GM18499 (cell line): ENCODE data around the gene FGD5.

ENCODE experiments used
- ATAC-seq: cut with Tn5 transposase; IDR thresholded peaks from one replicate; pipeline ENCODE4 v1.9.1; 2021; ENCODE audit warnings: moderate number of reproducible peaks; ENCODE audit not compliant: insufficient read depth, unreplicated experiment

FGD5 gene

DNA sequence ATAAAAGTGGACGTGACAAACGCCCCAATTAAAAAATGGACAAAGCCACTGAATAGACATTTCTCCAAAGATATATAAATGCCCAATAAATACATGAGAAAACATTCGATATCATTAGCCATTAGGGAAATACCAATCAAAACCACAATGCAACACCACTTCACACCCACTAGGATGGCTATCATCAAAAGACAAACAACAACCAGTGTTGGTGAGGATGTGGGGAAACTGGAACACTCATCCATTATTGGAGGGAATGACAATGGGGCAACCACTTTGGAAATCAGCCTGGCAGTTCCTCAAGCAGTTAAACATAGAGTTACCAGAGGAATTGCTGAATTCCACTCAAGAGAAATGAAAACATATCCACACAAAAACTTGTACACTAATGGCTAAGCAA is 32.4 kb upstream of the FGD5 start:
- no peak for ATAC-seq

DNA sequence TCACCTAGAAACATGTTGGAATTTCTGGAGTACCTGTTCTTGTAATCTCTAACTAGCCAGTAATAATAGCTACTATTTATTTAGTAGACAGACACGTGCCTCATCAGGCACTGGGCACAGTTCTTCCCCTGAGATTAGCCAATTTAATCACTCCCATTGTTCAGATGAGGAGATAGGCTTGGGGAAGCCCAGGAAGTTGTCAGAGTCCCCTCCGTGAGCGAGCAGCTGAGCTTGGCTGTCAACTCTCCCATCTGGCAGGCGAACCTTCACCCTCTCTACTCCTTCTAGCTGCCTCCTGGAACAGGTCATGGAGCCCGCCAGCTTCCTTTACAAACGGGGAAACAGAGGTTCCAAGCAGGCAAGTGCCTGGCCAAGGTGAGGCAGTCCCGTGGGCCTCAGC is 31.1 kb upstream of the FGD5 start:
- no peak for ATAC-seq

GRCh38 chr3:14788644-14789043 is 30.1 kb upstream of the FGD5 start:
- no peak for ATAC-seq

- ATAC-seq, result no peak
These were observed 29.5 kb upstream of the FGD5 start for GRCh38 chr3:14789221-14789620.

DNA sequence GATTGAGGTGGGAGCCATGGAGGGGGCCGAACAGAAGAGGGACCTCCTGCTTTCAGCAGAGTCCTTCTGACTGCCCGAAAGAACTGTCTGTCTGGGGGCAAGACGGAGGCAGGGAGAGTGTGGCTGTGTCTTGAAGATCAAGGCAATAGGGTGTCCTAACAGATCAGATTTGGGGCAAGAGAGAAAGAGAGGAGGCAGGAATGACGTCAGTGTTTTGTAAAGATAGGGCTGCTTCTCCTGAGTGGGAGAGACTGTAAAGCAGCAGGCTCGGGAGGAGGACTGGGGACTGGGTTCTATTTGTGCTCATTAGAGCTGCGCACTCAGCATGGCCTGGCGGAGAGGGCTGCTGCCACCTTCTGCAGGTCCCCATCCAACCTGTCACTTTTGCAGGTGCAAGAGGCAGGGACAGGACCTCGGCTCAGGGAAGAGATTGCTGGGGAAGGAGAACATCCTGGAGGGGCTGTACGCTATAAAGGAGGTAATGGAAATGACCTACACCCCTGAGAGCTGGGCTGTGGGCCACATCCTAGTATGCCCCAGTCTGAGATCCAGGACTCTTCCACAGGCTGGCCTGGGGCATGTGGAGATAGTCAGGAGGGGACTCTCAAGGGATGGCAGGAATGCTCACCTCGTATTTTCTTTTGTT is 29.0 kb upstream of the FGD5 start:
- no peak for ATAC-seq

DNA sequence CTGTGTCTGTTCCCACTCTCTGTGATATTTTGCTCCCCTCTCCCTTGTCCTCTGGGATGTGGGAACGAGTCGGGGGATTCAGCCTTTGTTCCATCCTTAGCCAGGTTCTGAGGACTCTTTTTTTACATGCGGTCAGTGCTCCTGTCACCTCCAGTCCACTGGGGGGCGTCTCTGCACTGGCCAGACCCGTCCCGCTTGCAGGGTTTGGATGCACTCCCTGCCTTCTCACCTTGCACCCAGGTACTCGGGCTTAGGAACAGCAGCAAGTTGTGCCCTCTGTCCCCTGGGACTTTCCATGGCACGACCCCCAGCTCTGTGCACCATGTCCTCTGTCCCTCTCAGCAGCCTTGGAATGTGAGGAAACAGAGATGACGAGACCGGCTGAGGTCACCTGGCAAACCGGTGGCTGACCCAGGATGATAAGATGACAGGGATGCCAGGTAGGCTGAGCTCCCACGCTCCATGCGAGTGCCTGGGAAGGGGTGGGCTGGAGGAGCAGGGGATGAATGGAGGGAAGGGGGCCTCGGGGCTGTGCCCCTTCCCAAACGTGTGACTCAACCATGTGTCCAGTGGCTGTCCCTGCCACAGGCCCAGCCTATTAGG is 27.3 kb upstream of the FGD5 start:
- ATAC-seq, result no peak

DNA sequence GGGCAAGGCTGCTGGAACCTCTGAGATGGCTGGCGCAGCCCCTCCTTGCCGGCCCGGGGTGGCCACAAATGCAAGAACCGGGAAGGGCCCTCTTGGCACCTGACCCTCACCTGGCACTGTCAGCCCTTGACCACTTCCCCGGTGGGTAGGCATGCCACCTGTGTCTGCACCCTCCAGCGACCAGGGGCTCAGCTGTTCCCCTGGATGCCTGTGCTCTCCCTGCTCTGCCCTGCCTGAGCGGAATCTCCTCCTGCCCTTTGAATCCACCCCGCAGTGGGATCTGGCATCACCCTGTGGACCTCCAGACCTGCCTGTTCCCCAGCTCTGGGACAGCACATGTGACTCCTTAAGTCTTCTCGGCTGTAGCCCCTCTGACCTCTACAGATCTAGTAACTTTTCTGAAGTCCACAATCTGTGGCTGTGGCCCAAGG is 26.1 kb upstream of the FGD5 start:
- ATAC-seq, result no peak

DNA sequence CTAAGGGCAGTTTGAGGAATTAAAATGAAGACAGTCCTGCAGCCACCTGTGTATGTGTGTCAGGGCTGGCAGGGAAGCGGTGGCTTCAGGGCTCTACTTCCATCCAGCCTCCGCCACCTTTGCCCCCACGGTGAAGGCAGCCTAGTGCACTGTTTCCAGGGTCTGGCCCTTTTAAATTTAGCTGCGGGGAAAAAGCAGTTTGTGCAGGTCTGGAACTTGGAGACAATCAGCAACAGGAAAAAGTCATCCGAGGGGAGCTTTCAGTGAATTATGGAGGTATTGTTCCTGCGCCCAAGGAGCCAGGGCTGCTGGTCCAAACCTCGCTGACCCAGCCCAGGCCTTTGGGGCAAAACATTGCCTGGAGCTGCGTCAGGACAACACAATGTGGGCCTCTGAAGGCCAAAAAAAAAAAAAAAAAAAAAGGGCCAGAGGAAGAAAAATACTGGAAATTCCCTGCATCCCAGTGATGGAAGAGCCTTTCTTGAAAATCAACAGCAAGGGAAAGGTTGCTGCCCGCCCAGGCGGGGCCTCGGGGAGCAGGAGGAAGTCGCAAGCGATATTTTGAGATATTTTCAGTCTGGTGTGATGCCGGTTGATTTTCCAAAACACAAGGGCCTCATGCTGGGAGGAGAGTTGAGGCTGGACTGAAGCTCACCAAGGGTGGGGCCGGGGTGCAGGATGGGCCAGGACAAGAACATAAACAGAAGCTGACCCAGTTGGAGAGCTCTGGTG is 25.5 kb upstream of the FGD5 start:
- no peak for ATAC-seq

DNA sequence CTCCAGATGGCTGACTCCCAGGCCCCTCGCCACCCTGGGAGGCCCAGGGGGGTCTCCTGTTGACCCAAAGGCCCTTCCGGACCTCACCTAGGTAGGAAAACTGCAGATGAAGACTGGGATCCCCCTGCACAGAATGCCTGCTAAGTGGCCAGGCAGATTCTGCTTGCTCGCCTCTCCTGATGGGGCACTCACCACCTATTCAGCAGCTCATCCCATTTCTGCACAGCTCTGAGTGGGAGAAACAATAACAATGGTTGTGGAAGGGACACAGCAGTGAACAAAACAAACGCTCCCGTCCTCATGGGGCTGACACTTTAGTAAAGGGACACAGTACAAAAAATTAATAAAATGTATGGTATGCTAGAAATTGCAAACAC is 24.9 kb upstream of the FGD5 start:
- no peak for ATAC-seq

DNA sequence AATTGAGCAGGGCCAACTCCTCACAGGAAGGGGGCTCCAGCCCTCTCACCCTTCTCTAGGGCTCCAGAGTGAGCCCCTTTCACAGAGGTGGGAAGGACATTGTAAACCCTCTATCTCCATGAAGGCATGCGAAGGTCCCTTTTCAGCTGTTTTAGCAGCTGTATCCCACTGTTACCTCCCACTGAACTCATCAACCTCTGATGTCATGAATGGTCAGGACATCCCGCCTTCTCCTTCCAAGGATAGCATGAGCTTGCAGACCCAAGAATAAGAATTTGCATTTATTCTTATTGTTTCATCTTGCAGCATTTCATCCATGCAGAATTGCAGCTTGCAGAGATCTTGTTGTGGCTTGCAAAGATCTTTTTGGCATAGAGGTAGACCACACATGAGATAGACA is 24.3 kb upstream of the FGD5 start:
- ATAC-seq, result no peak

GRCh38 chr3:14795996-14796395 is 22.8 kb upstream of the FGD5 start:
- no peak for ATAC-seq

DNA sequence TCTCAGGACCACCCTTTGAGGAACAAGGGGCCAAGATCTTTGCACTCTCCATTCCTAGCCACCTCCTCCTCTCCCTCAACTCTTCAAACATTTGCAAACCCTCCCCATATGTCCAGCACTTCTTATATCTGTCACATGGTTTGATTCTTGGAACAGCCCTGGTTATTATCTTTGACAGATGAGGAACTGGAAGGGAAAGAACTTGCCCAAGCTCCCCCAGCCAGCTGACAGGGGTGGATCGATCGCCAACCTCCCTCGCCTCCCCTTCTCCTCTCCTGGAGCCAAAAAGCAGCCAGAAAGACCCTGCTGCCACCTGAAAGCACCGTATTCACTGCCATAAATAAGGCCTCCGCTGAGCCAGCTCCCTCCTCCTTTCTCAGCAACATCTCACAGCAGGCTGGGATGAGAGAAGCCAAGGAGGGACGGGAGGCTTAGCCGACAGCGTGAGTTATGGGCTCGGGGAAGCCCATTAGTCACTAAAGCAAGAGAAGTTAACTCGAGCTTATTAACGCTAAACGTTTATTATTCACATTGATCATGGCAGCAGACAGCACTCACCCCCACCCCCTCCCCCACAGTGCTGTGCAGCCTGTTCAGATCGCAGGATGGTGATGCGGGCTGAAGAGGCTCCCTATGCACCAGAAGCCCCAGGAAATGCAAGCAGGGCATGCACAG is 22.2 kb upstream of the FGD5 start:
- ATAC-seq, result no peak

- ATAC-seq, result no peak
These were observed 21.0 kb upstream of the FGD5 start for GRCh38 chr3:14797731-14798130.

DNA sequence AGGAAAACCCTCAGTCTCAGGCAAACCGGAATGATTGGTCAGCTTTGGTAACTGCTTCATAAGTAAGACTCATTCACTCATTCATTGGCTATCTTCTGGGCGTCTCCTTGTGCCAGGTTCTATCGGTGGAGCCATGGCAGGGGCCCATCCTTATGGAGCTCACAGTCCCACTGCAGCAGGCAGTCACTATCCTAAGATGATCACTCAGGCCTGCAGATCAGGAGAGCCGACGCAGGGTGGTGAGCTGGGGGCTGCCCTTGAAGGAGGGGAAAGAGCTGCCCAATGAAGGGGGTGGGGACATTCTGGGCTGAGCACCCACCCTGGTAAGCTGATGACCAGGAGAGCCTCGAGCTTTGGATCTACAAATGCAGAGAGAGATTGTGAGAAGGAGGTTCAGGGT is 20.5 kb upstream of the FGD5 start:
- ATAC-seq, result no peak

- ATAC-seq, result no peak
These were observed 19.6 kb upstream of the FGD5 start for GRCh38 chr3:14799146-14799545.

DNA sequence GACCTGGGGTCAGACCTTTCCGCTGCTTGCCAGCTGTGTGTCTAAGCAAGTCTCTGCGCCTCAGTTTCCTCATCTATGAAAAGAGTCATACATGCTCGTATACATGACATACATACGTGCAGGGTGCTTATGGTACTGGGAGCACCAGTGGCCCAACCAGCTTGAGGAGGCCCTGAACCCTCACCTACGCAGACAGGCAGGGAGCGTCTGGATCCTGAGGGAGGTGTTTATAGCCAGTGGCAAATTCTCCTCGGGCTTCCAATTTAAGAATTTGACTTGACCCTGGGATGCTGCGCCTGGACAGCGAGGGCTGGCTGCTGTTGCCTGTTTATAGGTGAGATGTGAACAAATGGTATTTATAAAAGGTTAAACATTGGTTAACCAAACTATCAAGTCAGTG is 17.7 kb upstream of the FGD5 start:
- ATAC-seq, result no peak

GRCh38 chr3:14801668-14802380 is 16.9 kb upstream of the FGD5 start:
- ATAC-seq, result no peak

GRCh38 chr3:14802381-14802731 is 16.4 kb upstream of the FGD5 start:
- ATAC-seq, result no peak

DNA sequence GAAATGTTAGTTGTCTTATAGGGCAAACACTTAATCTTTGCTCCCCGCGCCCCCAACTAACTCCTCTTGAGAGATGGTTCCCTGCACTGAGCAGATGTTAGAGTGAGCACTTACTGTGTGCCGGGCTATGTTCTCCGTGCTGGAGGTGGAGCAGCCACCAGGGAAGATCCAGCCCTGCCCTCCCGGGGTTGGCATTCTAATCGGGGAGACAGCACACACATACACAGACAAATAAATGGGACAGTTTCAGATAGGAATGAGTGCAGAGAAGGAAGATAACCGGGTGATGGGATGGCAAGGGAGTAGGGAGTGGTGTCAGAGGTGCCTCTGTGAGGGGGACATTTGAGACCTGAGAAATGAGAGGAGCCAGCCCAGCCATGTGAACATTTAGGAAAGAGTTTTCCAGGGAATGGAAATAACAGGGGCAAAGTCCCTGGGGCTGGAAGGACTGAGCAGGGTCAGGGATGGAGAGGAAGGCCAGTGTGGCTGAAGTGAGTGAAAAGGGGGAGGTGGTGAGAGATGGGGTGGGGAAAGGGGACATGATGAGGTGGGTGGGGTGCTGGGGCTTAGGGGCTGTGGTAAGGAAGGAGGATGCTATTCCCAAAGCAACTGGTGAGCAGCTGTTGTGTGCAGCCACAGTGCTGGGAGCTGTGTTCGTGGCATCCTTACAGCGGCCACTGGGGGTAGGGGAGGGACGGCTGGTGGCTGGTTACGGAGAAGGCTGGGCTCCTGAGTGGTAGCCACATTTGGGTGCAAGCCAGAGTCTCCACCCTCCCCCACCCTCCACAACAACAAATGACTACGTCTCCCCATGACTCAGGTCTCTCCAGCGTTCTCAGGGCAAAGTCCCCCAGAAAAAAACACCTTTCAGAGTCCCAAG is 15.4 kb upstream of the FGD5 start:
- ATAC-seq, result no peak
